ENCODE results near the gene BYSL.
"Not testable (repeated sequence)": the region's sequence is repeated elsewhere in the genome, so short reads cannot be mapped to it uniquely, and the experiment has no call there.

Gene BYSL

DNA sequence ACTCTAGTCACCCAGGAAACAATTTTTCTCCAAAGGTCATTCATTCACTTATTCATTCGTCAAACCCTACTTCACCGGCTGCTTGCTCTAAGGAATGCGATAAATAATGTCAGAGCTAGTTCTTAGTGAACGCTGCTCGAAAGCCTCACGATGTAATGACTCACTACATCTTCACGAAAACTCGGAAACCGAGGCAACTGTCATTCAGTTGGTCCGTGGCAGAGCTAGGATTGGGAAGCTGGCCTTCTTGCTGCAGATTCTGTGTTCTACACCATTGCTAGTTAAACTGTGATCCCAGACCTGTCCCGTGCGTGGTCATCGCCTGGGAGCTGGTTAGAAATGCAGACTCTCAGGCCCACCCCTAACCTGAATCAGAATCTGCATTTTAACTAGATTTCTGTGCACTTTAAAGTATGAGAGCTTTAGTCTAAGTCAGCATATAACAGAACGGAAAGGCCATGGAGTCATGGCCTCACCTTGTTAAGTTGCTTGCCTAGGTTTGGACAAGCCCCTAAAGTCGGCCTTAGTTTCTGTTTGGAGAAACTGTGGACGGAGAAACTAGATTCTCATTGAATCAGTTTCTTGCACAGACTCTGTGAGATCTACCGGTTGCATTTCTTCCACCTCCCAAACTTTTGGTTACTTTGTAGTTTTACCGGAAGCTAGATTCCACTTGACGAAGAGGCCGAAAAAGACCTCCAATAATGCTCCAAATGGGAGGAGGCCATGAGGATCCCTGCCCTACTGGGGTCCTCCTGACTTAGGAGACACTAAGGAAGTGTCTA is 21.0 kb downstream of the BYSL start:
- DNase-seq (ENCODE audit: low read depth): no peak

- not testable (repeated sequence) for DNase-seq (ENCODE audit: low read depth)
Observed at GRCh38 chr6:41942882-41943281, 21.6 kb downstream of the BYSL start.

- no peak for DNase-seq (ENCODE audit: low read depth)
Observed at GRCh38 chr6:41943456-41943855, 22.2 kb downstream of the BYSL start.

GRCh38 chr6:41947581-41948220 is 26.4 kb downstream of the BYSL start:
- no peak for DNase-seq (ENCODE audit: low read depth)

DNA sequence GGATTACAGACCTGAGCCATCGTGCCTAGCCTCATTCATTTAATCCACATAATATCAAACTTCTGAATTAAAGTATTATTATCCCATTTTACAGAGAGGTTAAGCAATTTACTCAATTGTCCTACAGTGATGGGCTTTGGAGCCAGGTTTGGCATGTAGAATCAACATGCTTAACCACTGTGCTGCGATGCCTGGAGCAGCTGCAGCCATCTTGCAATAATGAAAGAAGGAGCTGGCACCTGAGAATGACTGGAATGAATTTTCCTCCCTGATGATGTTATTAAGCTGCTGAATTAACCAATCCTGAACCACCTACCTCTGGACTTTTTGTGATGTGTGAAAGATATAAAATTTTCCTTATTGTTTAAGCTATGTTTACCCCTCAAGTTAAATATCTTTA is 33.4 kb downstream of the BYSL start:
- DNase-seq (ENCODE audit: low read depth): no peak

- no peak for DNase-seq (ENCODE audit: low read depth)
Observed at GRCh38 chr6:41955412-41955811, 34.1 kb downstream of the BYSL start.

DNA sequence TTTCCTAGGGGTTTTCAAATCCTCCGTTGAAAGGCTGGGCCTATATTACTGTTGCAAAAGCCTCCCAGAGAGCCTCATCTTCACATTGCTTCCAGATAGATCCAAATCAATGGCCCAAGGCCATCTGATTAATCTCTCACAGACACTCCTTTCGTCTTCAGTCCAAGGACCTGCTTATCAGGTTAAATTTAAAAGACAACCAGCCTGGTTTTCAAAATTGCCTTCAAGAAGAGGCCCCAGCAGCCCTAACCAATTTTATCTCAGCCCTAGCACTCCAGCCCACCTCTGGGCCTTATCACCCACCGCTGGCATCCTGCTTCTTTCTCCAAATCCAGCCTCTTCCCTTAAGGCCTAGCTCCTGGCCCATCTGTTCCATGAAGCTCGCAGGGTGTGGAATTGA is 35.8 kb downstream of the BYSL start:
- DNase-seq (ENCODE audit: low read depth): no peak

DNA sequence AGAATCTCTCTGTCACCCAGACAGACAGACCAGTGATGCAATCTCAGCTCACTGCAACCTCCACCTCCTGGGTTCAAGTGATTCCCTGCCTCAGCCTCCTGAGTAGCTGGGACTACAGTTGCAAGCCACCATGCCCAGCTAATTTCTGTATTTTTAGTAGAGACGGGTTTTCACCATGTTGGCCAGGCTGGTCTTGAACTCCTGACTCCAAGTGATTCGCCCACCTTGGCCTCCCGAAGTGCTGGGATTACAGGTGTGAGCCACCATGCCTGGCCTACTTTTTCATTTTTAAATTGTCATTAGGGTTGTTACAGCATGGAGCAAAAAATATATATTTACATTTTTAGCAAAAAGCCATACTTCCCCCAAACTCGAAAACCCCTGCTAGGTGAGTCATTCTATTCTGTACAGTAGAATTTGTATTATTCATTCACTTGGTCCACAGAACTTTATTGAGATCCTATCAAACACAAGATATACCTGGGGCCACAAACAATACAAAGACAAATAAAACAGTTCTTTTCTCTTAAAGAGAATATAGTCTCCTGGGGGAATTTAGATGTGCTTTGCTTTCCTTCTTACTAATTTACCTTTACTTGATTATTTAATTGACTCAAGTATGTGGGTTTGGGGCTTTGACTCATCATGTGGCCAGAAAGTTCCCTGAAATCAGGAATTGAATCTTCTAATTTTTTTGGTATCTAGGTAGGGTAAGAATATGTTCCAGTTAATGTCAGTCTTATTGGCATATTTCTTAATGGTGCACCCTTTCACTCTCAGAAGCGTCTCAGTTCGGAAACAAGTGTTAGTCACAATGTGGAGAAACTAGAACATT is 36.9 kb downstream of the BYSL start:
- DNase-seq (ENCODE audit: low read depth): no peak

DNA sequence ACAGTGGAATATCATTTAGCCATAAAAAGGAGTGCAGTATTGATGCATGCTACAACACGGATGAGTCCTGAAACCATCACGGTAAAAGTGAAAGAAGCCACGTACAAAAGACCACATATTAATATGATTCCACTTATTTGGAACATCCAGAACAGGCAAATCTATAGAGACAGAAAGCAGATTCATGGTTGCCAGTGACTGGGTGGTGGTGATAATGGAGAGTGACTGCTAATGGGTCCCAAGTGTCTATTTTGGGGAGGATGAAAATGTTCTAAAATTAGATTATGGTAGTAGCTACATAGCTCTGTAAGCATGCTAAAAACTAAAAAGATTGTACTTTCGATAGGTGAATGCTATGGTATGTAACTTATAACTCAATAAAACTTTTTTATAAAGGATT is 38.7 kb downstream of the BYSL start:
- DNase-seq (ENCODE audit: low read depth): no peak

GRCh38 chr6:41963371-41963770 is 42.1 kb downstream of the BYSL start:
- DNase-seq (ENCODE audit: low read depth): no peak

DNA sequence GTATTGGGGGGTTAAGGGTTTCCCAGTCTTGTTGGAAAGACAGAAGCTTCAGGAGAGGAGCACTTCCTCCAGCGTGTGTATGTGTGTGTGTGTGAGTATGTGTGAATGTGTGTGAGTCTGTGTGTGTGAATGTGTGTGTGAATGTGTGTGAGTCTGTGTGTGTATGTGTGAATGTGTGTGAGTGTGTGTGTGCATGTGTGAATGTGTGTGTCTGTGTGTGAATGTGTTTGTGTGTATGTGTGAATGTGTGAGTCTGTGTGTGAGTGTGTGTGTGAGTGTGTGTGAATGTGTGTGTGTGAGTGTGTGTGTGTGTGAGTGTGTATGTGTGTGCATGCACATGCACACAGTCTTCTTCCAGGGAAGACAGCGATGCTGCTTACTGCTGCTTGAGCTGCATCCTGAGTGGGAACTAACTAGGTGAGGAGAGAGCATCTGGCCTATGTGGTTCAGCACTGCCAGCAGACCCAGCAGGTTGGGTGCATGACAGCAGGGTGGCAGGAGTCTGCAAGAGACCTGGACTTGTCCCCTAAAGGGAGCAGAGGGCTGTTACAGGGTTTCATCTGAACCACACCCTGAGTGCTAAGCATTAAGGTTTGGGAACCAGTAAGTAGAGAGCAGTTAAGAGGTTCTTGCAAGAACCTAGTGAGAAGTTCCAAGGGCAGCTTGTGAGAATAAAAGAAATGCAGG is 43.0 kb downstream of the BYSL start:
- no peak for DNase-seq (ENCODE audit: low read depth)

- DNase-seq (ENCODE audit: low read depth): no peak
Observed at GRCh38 chr6:41965429-41966213, 44.3 kb downstream of the BYSL start.

DNA sequence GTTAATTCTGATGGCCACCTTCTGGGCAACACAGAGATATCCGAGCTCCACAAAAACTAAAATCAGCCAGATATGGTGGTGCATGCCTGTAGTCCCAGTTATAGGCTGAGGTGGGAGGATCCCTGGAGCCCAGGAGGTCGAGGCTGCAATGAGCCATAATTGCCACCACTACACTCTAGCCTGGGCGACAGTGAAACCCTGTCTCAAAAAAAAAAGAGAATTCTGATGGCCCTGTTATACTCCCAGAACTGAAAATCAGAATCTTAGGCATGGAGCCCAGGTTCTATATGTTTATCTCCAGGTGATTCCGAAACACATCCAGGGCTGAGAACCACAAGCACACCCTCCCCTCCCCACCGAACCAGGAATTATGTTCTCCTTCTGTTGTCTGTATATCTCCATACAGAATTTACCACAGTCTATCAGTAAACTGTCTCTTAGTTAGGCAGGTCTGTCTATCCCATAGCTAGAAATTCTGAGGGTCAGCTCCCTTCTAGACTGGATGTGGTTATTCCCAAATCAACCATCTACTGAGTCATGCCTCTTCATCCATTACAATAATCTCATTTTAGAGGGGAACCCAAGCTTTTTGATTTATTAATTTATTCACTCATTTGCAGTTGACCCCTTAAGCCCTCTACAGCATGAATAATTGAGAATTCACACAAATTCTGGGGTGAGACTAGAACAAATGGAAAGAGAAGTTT is 45.1 kb downstream of the BYSL start:
- no peak for DNase-seq (ENCODE audit: low read depth)

DNA sequence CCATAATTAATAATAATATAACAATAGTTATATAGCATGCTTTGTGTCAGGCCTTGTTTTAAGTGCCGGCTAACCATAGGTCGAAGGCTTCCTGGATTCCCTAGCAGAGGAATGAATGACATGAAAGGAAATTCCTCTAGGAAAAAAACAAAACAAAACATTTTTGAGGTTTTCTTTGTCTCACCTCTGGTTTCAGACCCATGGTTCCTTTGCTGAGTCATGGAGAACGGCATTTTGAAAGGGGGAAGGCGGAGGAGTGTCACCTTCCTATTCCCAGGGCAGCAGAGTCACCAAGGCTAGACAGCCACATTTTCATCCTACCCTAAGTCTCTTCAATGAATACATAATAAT is 45.6 kb downstream of the BYSL start:
- DNase-seq (ENCODE audit: low read depth): no peak

GRCh38 chr6:41967312-41968287 is 46.3 kb downstream of the BYSL start:
- no peak for DNase-seq (ENCODE audit: low read depth)

DNA sequence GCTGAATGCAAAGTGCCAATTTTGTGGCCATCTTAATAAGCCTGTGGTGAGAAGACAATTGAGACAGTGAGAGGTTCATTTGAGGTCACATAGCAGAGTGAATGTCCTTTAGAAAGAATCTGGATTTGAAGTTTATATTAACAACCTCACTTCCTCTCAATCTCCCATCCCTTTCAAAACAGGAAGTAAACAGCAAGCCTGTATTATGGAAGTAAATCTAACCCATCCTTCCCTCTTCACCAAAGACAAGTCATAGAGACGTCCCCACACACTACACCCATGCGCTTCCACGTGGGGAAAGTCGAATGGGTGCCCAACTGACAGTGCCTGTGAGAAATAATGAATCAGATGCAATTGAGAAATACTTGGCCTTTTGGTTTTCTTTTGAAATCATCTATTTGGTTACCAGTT is 49.1 kb downstream of the BYSL start:
- DNase-seq (ENCODE audit: low read depth): peak; percentile 29

DNA sequence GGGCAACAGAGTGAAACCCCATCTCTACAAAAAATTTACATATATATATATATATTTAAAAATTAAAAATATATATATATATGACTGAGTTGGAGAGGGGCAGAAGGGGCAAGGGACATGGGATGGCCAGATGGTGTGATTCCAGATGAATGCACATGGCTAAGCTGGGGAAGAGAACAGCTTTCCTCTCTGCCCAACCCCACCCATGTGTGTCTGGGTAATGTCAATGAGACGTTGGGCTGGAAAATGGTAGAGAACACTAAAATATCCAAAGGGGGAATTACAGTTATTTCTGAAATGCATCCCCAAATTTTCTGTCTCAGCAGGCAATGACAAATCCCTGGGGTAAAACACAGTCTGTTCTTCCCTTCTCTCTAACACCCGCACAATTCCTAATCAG is 51.5 kb downstream of the BYSL start:
- DNase-seq (ENCODE audit: low read depth): no peak

GRCh38 chr6:41974281-41974825 is 53.1 kb downstream of the BYSL start:
- DNase-seq (ENCODE audit: low read depth): no peak

GRCh38 chr6:41975276-41975675 is 54.0 kb downstream of the BYSL start:
- no peak for DNase-seq (ENCODE audit: low read depth)

Data from stimulated activated CD8-positive, alpha-beta memory T cell treated with anti-CD3 and anti-CD28 coated beads, Interleukin-7, amount 100 ng/mL, for 24 hours (primary cell).